Suprapubic skin (tissue), 3 donors: ENCODE measurements around the gene TMEM145.

Source experiments
- POLR2A ChIP-seq, 2 donors: fragments of 450-650 bp; IDR thresholded peaks; one replicate each; pipeline ENCODE4 v1.6.1; 2017; ENCODE audit warnings: antibody characterized with exemption in 2 of 2, mild to moderate bottlenecking in 2 of 2, moderate library complexity in 2 of 2
- TF ChIP-seq, protein P1 (sequence below), 2 donors: fragments of 200-600 bp in 1 of 2; fragments of 450-650 bp in 1 of 2; sonication (generic) in 1 of 2; IDR thresholded peaks; one replicate each; pipeline ENCODE4 v1.5.1; 2016 to 2019; ENCODE audit warnings: antibody characterized with exemption in 2 of 2, mild to moderate bottlenecking in 1 of 2, moderate library complexity in 1 of 2

DNA sequence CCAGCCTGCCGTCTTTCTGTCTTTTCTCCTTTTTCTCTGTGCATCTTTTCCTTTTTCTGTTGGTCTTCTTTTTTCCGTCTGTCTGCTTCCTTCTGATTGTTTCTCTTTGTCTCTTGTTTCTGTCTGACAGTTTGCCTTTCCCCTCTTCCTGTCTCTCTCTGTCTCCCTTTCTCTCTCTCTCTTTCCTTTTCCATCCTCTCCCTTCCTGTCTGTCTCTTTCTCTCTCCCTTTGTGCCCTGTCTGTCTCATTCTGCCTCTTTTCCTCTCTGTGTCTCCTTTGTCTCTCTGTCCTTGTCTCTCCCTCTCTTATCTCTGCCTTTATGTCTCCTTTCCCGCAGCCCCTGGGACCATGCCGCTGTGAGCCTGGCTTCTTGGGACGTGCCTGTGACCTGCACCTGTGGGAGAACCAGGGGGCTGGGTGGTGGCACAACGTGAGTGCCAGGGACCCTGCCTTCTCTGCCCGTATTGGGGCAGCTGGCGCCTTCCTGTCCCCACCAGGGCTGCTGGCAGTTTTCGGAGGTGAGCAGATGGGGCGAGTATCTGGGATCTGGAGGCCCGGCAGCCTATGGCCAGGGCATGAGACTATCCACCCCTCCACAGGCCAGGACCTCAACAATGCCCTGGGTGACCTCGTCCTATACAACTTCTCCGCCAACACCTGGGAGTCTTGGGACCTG, 21.7 kb downstream of the TMEM145 start:
- TF ChIP-seq, protein P1, sequence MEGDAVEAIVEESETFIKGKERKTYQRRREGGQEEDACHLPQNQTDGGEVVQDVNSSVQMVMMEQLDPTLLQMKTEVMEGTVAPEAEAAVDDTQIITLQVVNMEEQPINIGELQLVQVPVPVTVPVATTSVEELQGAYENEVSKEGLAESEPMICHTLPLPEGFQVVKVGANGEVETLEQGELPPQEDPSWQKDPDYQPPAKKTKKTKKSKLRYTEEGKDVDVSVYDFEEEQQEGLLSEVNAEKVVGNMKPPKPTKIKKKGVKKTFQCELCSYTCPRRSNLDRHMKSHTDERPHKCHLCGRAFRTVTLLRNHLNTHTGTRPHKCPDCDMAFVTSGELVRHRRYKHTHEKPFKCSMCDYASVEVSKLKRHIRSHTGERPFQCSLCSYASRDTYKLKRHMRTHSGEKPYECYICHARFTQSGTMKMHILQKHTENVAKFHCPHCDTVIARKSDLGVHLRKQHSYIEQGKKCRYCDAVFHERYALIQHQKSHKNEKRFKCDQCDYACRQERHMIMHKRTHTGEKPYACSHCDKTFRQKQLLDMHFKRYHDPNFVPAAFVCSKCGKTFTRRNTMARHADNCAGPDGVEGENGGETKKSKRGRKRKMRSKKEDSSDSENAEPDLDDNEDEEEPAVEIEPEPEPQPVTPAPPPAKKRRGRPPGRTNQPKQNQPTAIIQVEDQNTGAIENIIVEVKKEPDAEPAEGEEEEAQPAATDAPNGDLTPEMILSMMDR (IDR thresholded peaks at IDR 0.05), result no peak
- no peak for TF ChIP-seq POLR2A (IDR thresholded peaks at IDR 0.05)
